Mononuclear cell (primary cell): ENCODE measurements around the gene MPP7. TPM values are rescaled to one million over a fixed set of nuclear protein-coding genes. Genes with fewer than 3 reads are reported as not detected.

Source experiments
- H3K27me3 ChIP-seq: 2 replicates; pipeline ENCODE4 v1.6.0; 2011; ENCODE audit warnings: low read length, control low read depth; ENCODE audit not compliant: insufficient read depth
- H3K4me1 ChIP-seq: 2 replicates; pipeline ENCODE4 v1.5.1; 2011; ENCODE audit warnings: mild to moderate bottlenecking, low read length, control low read depth; ENCODE audit not compliant: insufficient read depth
- H3K4me3 ChIP-seq: 2 replicates; pipeline ENCODE4 v1.5.1; 2011; ENCODE audit warnings: mild to moderate bottlenecking, low read length, moderate library complexity
- H3K9me3 ChIP-seq: 2 replicates; pipeline ENCODE4 v1.5.1; 2011; ENCODE audit warnings: low read depth, mild to moderate bottlenecking, control low read depth, low read length
- total RNA-seq: library from RNA; depleted of rRNA; stranded (reverse); fragments of >200 nt; gene quantifications from one replicate; pipeline ENCODE4 v1.2.3, GENCODE V29; 2012

MPP7 gene
- total RNA-seq, 1 donor, result 24.5 TPM

DNA sequence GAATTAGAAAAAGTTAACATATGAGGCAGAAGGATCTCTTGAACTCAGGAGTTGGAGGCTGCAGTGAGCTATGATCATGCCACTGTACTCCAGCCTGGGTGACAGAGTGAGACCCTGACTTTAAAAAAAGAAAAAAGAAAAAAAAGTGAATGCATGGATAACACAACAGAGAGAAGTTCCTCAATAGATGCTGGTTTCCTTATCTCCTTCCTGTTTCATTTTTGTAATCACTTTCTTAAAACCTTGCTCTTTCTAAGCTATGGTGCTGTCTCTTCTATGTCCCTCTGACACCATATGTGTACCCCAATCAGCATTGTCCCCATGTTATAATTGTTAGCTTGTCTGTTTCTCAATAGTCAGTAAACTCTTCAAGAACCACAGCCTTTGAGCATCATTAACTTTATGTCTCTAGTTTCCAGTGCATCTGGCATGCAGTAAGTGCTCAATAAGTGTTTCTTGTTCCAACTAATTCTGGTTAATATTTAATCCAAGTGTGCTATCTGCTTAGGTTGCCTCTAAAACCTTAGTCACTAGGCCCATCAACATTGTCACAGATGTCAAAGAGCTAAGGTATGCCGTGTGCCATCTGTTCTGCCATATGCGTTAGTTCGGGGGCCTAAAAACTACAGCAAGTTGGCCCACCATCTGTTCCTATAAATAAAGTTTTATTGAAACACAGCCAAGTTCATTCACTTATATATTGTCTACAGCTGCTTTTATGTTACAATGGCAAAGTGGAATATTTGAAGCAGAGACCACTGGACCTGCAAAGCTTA lies 36.2 kb downstream of the MPP7 start:
- H3K4me3 ChIP-seq, result no peak overlapping the region
- peaks cover 30% of the 10 kb centered on the region for H3K4me1 ChIP-seq
- no peaks in the 10 kb centered on the region for H3K27me3 ChIP-seq
- no peaks in the 10 kb centered on the region for H3K9me3 ChIP-seq

DNA sequence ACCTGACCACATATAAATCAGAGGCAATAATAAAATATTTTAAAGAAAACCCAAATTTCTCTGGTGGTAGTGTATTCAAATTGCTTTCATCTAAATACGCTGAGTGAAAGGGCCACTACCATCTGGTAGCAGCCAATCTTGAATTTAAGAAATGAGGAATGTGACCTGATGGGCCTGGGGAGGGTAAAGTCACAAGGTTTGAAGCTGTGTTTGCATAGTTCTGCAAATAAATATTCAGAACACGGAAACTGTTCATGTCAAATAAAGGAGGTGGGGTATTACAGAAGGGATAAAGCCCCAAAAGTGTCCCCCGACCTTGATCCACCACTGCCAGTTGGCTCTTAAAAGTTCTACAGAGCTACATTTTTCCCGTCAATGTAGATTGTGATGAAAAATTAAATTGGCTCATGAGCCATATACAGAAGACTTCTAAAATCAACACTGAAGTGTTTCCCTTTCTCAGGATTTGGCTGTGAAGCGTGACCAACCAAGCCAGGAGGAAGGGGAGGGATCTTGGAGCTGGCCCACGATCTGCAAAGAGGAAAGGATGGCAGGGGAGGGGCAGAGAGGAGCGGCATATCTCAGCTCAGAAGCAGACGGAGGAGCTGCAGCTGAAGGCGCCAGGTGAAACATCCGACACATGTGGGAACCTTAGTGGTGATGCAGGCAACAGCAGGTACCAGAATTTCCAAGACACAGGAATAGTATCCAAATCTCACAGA lies 39.6 kb downstream of the MPP7 start:
- Histone ChIP-seq H3K4me3 (no peak overlapping the region), H3K27me3 (no peaks in the 10 kb centered on the region), H3K4me1 (peaks cover 25% of the 10 kb centered on the region), H3K9me3 (no peaks in the 10 kb centered on the region)

DNA sequence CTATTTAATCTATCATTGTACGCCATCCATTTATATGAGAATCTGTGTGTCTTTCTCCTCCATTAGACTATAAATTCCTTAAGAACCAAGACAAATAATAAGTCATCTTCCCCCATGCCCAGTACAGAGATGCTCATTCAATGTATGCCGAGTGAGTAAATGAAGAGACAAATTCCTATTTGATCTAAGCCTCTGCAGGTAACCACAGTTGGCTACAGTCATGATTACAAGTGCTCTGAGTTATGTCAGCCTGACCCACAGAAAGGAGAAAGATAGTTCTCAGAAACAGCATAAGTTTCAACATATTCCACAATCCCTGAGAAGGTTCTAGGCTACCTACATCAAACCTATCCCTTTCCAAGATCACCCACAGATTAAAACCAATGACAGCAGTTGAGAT lies 46.1 kb downstream of the MPP7 start:
- H3K4me3 ChIP-seq, result no peak overlapping the region
- peaks cover 27% of the 10 kb centered on the region for H3K4me1 ChIP-seq
- H3K27me3 ChIP-seq, result no peaks in the 10 kb centered on the region
- no peaks in the 10 kb centered on the region for H3K9me3 ChIP-seq

DNA sequence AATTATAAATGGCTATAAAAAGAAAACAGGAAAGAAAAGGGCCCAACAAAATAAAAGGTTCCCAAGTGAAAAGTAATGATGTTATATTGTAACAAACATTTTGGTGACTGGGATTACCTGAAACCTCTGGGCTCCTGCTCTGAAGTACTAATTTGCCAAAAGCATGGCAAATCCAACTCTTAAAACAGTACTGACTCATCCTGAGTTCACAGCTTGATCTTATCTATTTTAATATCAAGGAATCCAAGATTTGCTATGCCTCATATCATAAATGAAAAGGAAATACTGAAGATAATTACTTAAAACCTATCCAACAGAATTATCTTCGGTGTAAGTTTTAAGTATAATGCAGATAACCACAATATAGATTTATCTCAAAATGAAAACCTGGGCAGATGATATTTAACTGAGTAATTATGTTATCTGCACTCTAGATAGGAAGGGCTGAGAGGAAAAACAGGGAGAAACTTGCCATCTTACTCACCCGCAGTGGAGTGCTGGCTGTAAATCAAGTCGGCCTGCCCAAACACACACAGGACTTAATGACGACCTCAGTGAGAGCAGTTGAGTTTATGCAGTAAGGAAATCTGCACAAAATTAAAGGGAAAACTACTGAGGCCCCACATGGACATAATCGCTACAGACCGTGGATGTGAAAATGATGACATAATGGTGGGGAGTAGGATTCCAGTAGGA lies 48.4 kb downstream of the MPP7 start:
- H3K4me3 ChIP-seq, result no peak overlapping the region
- H3K4me1 ChIP-seq, result peaks cover 27% of the 10 kb centered on the region

DNA sequence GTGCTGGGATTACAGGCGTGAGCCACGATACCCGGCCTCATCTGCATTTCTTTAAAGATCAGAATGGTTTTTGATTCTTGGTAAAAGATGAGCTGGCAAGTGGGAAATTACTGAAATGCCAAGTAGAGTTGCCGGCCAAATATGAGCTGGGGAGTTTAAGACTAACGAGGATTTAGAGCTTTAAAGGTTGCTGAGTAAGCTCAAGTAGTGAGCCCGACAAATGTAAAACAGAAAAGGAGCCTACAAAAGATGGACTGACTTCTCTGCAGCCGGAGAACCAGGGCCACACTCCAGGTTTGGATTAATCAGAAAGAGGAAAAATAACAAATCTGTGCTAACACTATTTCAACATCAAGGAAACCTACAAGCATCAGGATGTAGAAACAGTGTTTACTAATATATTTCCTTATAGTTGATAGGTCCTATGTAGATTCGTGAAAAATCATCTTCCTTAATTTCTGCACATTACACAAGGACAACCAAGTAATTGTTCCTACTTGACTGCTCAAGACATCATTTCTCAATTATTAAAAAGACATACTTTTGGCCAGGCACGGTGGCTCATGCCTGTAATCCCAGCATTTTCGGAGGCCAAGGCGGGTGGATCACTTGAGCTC lies 49.6 kb downstream of the MPP7 start:
- no peaks in the 10 kb centered on the region for H3K27me3 ChIP-seq
- H3K4me1 ChIP-seq, result peaks cover 34% of the 10 kb centered on the region
- H3K4me3 ChIP-seq, result no peak overlapping the region
- no peaks in the 10 kb centered on the region for H3K9me3 ChIP-seq

More for the DNA sequence above, 48.4 kb downstream of the MPP7 start:
- Histone ChIP-seq H3K9me3 (no peaks in the 10 kb centered on the region), H3K27me3 (no peaks in the 10 kb centered on the region)

Other genes starting within 250 kb of the MPP7 start
- 224 TPM for gene WAC, start 230.1 kb upstream of the MPP7 start, total RNA-seq